H9 (cell line): ENCODE results near the gene HLA-C. TPM values are rescaled to one million over a fixed set of nuclear protein-coding genes. Genes with fewer than 3 reads are reported as not detected.
A peak's percentile ranks its signal among the peaks of the same experiment; 100 is the strongest.

Experiments
- DNase-seq: peaks from one replicate; pipeline ENCODE4 v3.0.0-alpha.2; 2017
- H2AFZ ChIP-seq: one replicate; pipeline ENCODE4 v1.6.1; 2013; ENCODE audit warnings: mild to moderate bottlenecking, low read length, control low read depth, moderate library complexity
- H2AK5ac ChIP-seq: 2 replicates; pipeline ENCODE4 v1.6.1; 2013; ENCODE audit warnings: low read length, control low read depth, mixed read lengths; ENCODE audit not compliant: insufficient read length
- H2BK120ac ChIP-seq: one replicate; pipeline ENCODE4 v1.6.1; 2013; ENCODE audit warnings: low read depth, mild to moderate bottlenecking, low read length, control low read depth, inconsistent platforms; ENCODE audit not compliant: poor library complexity, severe bottlenecking
- H2BK12ac ChIP-seq: 2 replicates; pipeline ENCODE4 v1.6.1; 2013; ENCODE audit warnings: low read length, control low read depth, mixed read lengths, low read depth; ENCODE audit not compliant: insufficient read length
- H2BK15ac ChIP-seq: 2 replicates; pipeline ENCODE4 v1.6.1; 2013; ENCODE audit warnings: low read depth, low read length, control low read depth
- H2BK20ac ChIP-seq: one replicate; pipeline ENCODE4 v1.6.1; 2013; ENCODE audit warnings: low read depth, mild to moderate bottlenecking, low read length, control low read depth, inconsistent platforms; ENCODE audit not compliant: poor library complexity, severe bottlenecking
- H2BK5ac ChIP-seq: 2 replicates; pipeline ENCODE4 v1.6.1; 2013; ENCODE audit warnings: low read length, control low read depth, mixed read lengths; ENCODE audit not compliant: insufficient read length
- H3K14ac ChIP-seq: 2 replicates; pipeline ENCODE4 v1.6.1; 2013; ENCODE audit warnings: low read length, control low read depth; ENCODE audit not compliant: insufficient read depth
- H3K18ac ChIP-seq: 2 replicates; pipeline ENCODE4 v1.6.1; 2013; ENCODE audit warnings: low read depth, mild to moderate bottlenecking, mixed read lengths, low read length, control low read depth; ENCODE audit not compliant: insufficient read length
- H3K23ac ChIP-seq: 2 replicates; pipeline ENCODE4 v1.6.1; 2013; ENCODE audit warnings: low read length, control low read depth, mixed read lengths, low read depth; ENCODE audit not compliant: insufficient read length
- H3K23me2 ChIP-seq: 2 replicates; pipeline ENCODE4 v1.6.1; 2013; ENCODE audit warnings: low read depth, mild to moderate bottlenecking, mixed read lengths, low read length, control low read depth; ENCODE audit not compliant: insufficient read length, poor library complexity, severe bottlenecking
- H3K27ac ChIP-seq: 2 replicates; pipeline ENCODE4 v1.5.1; 2013; ENCODE audit warnings: low read length, control low read depth, mixed read lengths, low read depth; ENCODE audit not compliant: insufficient read length
- H3K27me3 ChIP-seq: 2 replicates; pipeline ENCODE4 v1.6.1; 2013; ENCODE audit warnings: low read length, control low read depth, inconsistent platforms; ENCODE audit not compliant: insufficient read depth
- H3K4ac ChIP-seq: 2 replicates; pipeline ENCODE4 v1.6.1; 2013; ENCODE audit warnings: low read depth, mild to moderate bottlenecking, control low read depth, inconsistent platforms, low read length, moderate library complexity
- H3K4me1 ChIP-seq: 2 replicates; pipeline ENCODE4 v1.6.1; 2013; ENCODE audit warnings: low read length, control low read depth, inconsistent platforms; ENCODE audit not compliant: insufficient read depth
- H3K4me2 ChIP-seq: 2 replicates; pipeline ENCODE4 v1.6.1; 2013; ENCODE audit warnings: low read length, control low read depth, mixed read lengths; ENCODE audit not compliant: insufficient read length, insufficient read depth
- H3K56ac ChIP-seq: 2 replicates; pipeline ENCODE4 v1.6.1; 2013; ENCODE audit warnings: low read depth, mild to moderate bottlenecking, mixed read lengths, low read length, control low read depth; ENCODE audit not compliant: insufficient read length
- H3K79me1 ChIP-seq: 2 replicates; pipeline ENCODE4 v1.6.1; 2013; ENCODE audit warnings: low read depth, mild to moderate bottlenecking, moderate library complexity, low read length, control low read depth, inconsistent platforms; ENCODE audit not compliant: insufficient read depth, poor library complexity, severe bottlenecking
- H3K79me2 ChIP-seq: 2 replicates; pipeline ENCODE4 v1.6.1; 2013; ENCODE audit warnings: low read length, control low read depth, inconsistent platforms; ENCODE audit not compliant: insufficient read depth
- H3K9ac ChIP-seq: 2 replicates; pipeline ENCODE4 v1.6.1; 2013; ENCODE audit warnings: low read length, control low read depth, mixed read lengths; ENCODE audit not compliant: insufficient read length; ENCODE audit errors: extremely low read depth
- H3K9me3 ChIP-seq: one replicate; pipeline ENCODE4 v1.6.1; 2013; ENCODE audit warnings: low read depth, low read length, inconsistent platforms; ENCODE audit not compliant: control insufficient read depth
- H3T11ph ChIP-seq: one replicate; pipeline ENCODE4 v1.6.1; 2013; ENCODE audit warnings: mild to moderate bottlenecking, low read length, control low read depth, inconsistent platforms
- H4K20me1 ChIP-seq: one replicate; pipeline ENCODE4 v1.6.1; 2013; ENCODE audit not compliant: control insufficient read depth, insufficient read length, insufficient read depth
- H4K5ac ChIP-seq: 2 replicates; pipeline ENCODE4 v1.6.1; 2013; ENCODE audit warnings: low read depth, mild to moderate bottlenecking, mixed read lengths, low read length, control low read depth; ENCODE audit not compliant: insufficient read length
- H4K8ac ChIP-seq: replicated peaks from 2 replicates; pipeline ENCODE4 v1.6.1; 2013; ENCODE audit warnings: low read length, control low read depth, mixed read lengths, low read depth; ENCODE audit not compliant: insufficient read length
- H4K91ac ChIP-seq: 2 replicates; pipeline ENCODE4 v1.6.1; 2013; ENCODE audit warnings: low read depth, mild to moderate bottlenecking, moderate library complexity, mixed read lengths, low read length, control low read depth; ENCODE audit not compliant: insufficient read length
- H3K27ac Mint-ChIP-seq, 3 experiments: 2 replicates in 2 of 3; 3 replicates in 1 of 3; pipeline ENCODE4 v1.8.0; 2020 to 2021; ENCODE audit warnings: mixed read lengths in 3 of 3, mild to moderate bottlenecking in 1 of 3, moderate library complexity in 1 of 3
- H3K27me3 Mint-ChIP-seq: 2 replicates; pipeline ENCODE4 v1.8.0; 2021; ENCODE audit warnings: low read depth, mild to moderate bottlenecking, moderate library complexity, mixed read lengths
- H3K36me3 Mint-ChIP-seq, 3 experiments: 2 replicates in 2 of 3; 3 replicates in 1 of 3; pipeline ENCODE4 v1.8.0; 2020 to 2021; ENCODE audit warnings: low read depth in 3 of 3, mixed read lengths in 3 of 3; ENCODE audit not compliant: insufficient read depth in 1 of 3
- H3K4me1 Mint-ChIP-seq, 2 experiments: 2 replicates each; pipeline ENCODE4 v1.8.0; 2020; ENCODE audit warnings: mixed read lengths in 2 of 2
- H3K4me3 Mint-ChIP-seq, 2 experiments: 2 replicates in 1 of 2; 3 replicates in 1 of 2; pipeline ENCODE4 v1.8.0; 2020 to 2021; ENCODE audit warnings: mild to moderate bottlenecking in 2 of 2, mixed read lengths in 2 of 2, moderate library complexity in 1 of 2
- H3K9me3 Mint-ChIP-seq, 2 experiments: 2 replicates in 1 of 2; 3 replicates in 1 of 2; pipeline ENCODE4 v1.8.0; 2020; ENCODE audit warnings: mild to moderate bottlenecking in 2 of 2, mixed read lengths in 2 of 2, moderate library complexity in 1 of 2
- CTCF ChIP-seq: fragments of 200-600 bp; sonication (generic); conservative IDR thresholded peaks from 3 replicates; pipeline ENCODE4 v1.8.0; 2021; ENCODE audit warnings: antibody characterized with exemption, mild to moderate bottlenecking
- WGBS: extraction: QIAGEN DNeasy Blood & Tissue Kit; methylation state at CpG from one replicate; pipeline ENCODE4 v1.1.7; 2013; ENCODE audit warnings: missing lambda C conversion rate, low lambda C conversion rate, mixed read lengths; ENCODE audit not compliant: insufficient read length; ENCODE audit errors: extremely low coverage; 5-methylcytosine and 5-hydroxymethylcytosine counted together
- total RNA-seq: library from RNA; stranded (reverse); gene quantifications from 2 replicates; pipeline ENCODE4 v1.2.1, GENCODE V29; 2021

The HLA-C gene
- total RNA-seq, 1 experiment from 2014 or later = 239 TPM

GRCh38 chr6:31272836-31273626, 1.1 kb upstream of the HLA-C start:
- peaks cover 43% of the 10 kb centered on the region for H3K27me3 Mint-ChIP-seq

More at GRCh38 chr6:31272836-31273626, 1.1 kb upstream of the HLA-C start:
- Histone ChIP-seq H3K14ac (no peak overlapping the region), H4K5ac (no peak overlapping the region), H4K8ac (no peak overlapping the region), H3K4me2 (peak overlapping the region; percentile 66), H3T11ph (no peak overlapping the region), H3K27ac (no peak overlapping the region), H3K79me2 (no peaks in the 10 kb centered on the region), H3K4ac (no peak overlapping the region), H3K23me2 (peaks cover 3% of the 10 kb centered on the region), H4K91ac (no peak overlapping the region), H2BK12ac (no peak overlapping the region), H3K56ac (no peak overlapping the region), H2BK20ac (no peak overlapping the region), H3K27me3 (no peaks in the 10 kb centered on the region), H2BK120ac (no peak overlapping the region), H3K9ac (no peak overlapping the region), H3K79me1 (peaks cover 3% of the 10 kb centered on the region), H3K23ac (no peak overlapping the region), H4K20me1 (no peaks in the 10 kb centered on the region), H2AFZ (no peak overlapping the region), H3K4me1 (no peaks in the 10 kb centered on the region), H2AK5ac (no peak overlapping the region), H3K18ac (no peak overlapping the region), H2BK15ac (no peak overlapping the region), H2BK5ac (no peak overlapping the region), H3K9me3 (no peaks in the 10 kb centered on the region)
- peaks cover 18% of the 10 kb centered on the region in 2 experiments for H3K4me1 Mint-ChIP-seq
- H3K9me3 Mint-ChIP-seq = no peaks in the 10 kb centered on the region; a peak in 1 of 5 replicates
- DNase-seq = no peak
- H3K36me3 Mint-ChIP-seq = peaks cover 27 to 30% (median 29%) of the 10 kb centered on the region in 3 experiments
- H3K27ac Mint-ChIP-seq = no peak overlapping the region
- peak overlapping the region; percentile 75 to 79; a peak in 4 of 5 replicates for H3K4me3 Mint-ChIP-seq
- TF ChIP-seq CTCF = no peak
- no CpG with 5 or more reads among the region's 10 CpGs for WGBS
